DOHH2 (cell line): ENCODE data around the gene SNRPF.

ENCODE experiments used
- H3F3A ChIP-seq: fragments of 200-600 bp; sonication (generic), shearing (Covaris generic); 2 replicates; pipeline ENCODE4 v1.6.0; 2016; ENCODE audit warnings: antibody characterized with exemption, mild to moderate bottlenecking; ENCODE audit not compliant: control insufficient read depth, insufficient read depth
- H3K27ac ChIP-seq: fragments of 200-600 bp; sonication (generic); 2 replicates; pipeline ENCODE4 v1.5.1; 2014; ENCODE audit warnings: low read depth, mild to moderate bottlenecking, low read length, moderate library complexity
- H3K27me3 ChIP-seq: fragments of 200-600 bp; sonication (generic); 2 replicates; pipeline ENCODE4 v1.6.1; 2014; ENCODE audit warnings: mild to moderate bottlenecking, low read length, mixed read lengths; ENCODE audit not compliant: control insufficient read depth
- H3K36me3 ChIP-seq: fragments of 200-600 bp; sonication (generic); 2 replicates; pipeline ENCODE4 v1.6.1; 2014; ENCODE audit warnings: mild to moderate bottlenecking, low read length, moderate library complexity, mixed read lengths; ENCODE audit not compliant: control insufficient read depth
- H3K4me1 ChIP-seq: fragments of 200-600 bp; sonication (generic); 2 replicates; pipeline ENCODE4 v1.6.1; 2014; ENCODE audit warnings: mild to moderate bottlenecking, low read length, mixed read lengths; ENCODE audit not compliant: control insufficient read depth
- H3K4me2 ChIP-seq: fragments of 200-600 bp; sonication (generic); 2 replicates; pipeline ENCODE4 v1.6.0; 2014; ENCODE audit warnings: mild to moderate bottlenecking, low read length, moderate library complexity
- H3K4me3 ChIP-seq: fragments of 200-600 bp; sonication (generic); 2 replicates; pipeline ENCODE4 v1.5.1; 2014; ENCODE audit warnings: mild to moderate bottlenecking, low read length, mixed read lengths
- H3K79me2 ChIP-seq: fragments of 200-600 bp; sonication (generic); 2 replicates; pipeline ENCODE4 v1.6.1; 2014; ENCODE audit warnings: mild to moderate bottlenecking, low read length, mixed read lengths; ENCODE audit not compliant: control insufficient read depth
- H3K9me2 ChIP-seq: fragments of 200-600 bp; sonication (generic); replicated peaks from 2 replicates; pipeline ENCODE4 v1.6.1; 2014; ENCODE audit warnings: mild to moderate bottlenecking, low read length, mixed read lengths; ENCODE audit not compliant: control insufficient read depth
- H3K9me3 ChIP-seq: fragments of 200-600 bp; sonication (generic); 2 replicates; pipeline ENCODE4 v1.6.1; 2014; ENCODE audit warnings: antibody characterized with exemption, low read length, mixed read lengths; ENCODE audit not compliant: control insufficient read depth, insufficient read depth
- H4K20me1 ChIP-seq: fragments of 200-600 bp; sonication (generic); 2 replicates; pipeline ENCODE4 v1.6.0; 2014; ENCODE audit warnings: low read depth, mild to moderate bottlenecking, antibody characterized with exemption, low read length, moderate library complexity; ENCODE audit not compliant: control insufficient read depth, insufficient read depth
- EZH2phosphoT487 ChIP-seq: fragments of 200-600 bp; sonication (generic); IDR thresholded peaks from 2 replicates; pipeline ENCODE4 v1.6.1; 2017; ENCODE audit warnings: borderline replicate concordance, mild to moderate bottlenecking, antibody characterized with exemption, low read length, moderate library complexity, mixed read lengths
- TF ChIP-seq, protein P1 (sequence below): fragments of 200-600 bp; sonication (generic); IDR thresholded peaks from one replicate; pipeline ENCODE4 v1.5.1; 2014; ENCODE audit warnings: antibody characterized with exemption, mild to moderate bottlenecking, low read depth, low read length; ENCODE audit not compliant: poor library complexity, severe bottlenecking

Gene SNRPF

DNA sequence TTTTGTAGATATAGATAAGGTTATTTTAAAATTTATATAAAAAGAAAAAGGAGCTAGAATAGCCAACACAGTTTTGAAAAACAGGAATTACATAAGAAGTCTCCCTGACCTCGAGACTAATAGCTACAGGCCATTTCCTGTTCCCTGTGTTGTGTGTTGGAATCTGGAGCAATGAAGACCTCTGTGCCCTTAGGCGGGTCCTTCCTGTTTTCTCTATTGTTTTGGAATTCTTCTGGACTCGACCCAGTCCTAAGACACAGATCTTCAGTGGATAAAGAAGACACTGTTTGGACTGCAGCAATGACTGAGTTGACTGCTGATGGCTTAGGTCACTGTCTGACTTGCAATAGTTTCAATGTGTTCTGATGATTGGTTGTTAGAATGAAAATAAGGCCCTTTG, 26.2 kb downstream of the SNRPF start:
- Histone ChIP-seq H3K36me3 (no peaks in the 10 kb centered on the region), H3K9me2 (no peaks in the 10 kb centered on the region), H3K27ac (no peak overlapping the region), H3K79me2 (no peaks in the 10 kb centered on the region), H4K20me1 (no peaks in the 10 kb centered on the region), H3K4me2 (no peak overlapping the region), H3K27me3 (peaks cover 22% of the 10 kb centered on the region; the same call in 1 of the 2 replicates), H3K4me1 (no peaks in the 10 kb centered on the region), H3K4me3 (no peak overlapping the region), H3K9me3 (no peaks in the 10 kb centered on the region), H3F3A (no peaks in the 10 kb centered on the region)
- no peak for TF ChIP-seq EZH2phosphoT487

DNA sequence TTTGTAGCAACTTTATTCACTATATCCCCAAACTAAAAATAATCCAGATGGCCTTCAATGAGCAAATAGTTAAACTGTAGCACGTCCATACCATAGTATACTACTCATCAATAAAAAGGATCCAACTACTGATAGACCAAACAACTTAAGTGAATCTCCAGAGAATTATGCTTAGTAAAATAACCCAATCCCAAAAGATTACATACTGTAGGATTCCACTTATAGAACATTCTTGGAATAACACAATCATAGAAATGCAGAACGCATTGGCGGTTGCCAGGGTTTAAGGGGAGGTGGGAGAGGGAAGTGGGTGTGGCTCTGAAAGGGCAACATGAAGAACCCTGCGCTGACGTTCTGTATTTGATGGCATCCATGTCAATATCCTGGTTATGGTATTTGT, 28.6 kb downstream of the SNRPF start:
- no peaks in the 10 kb centered on the region for H3K9me3 ChIP-seq
- H3F3A ChIP-seq: no peaks in the 10 kb centered on the region
- no peak overlapping the region for H3K27ac ChIP-seq
- H3K79me2 ChIP-seq: no peaks in the 10 kb centered on the region
- no peaks in the 10 kb centered on the region for H3K4me1 ChIP-seq
- H3K9me2 ChIP-seq: no peaks in the 10 kb centered on the region
- H3K27me3 ChIP-seq: peaks cover 19% of the 10 kb centered on the region; the same call in 1 of the 2 replicates
- H3K4me3 ChIP-seq: no peak overlapping the region
- H3K4me2 ChIP-seq: no peak overlapping the region
- TF ChIP-seq EZH2phosphoT487: no peak
- TF ChIP-seq, protein P1, sequence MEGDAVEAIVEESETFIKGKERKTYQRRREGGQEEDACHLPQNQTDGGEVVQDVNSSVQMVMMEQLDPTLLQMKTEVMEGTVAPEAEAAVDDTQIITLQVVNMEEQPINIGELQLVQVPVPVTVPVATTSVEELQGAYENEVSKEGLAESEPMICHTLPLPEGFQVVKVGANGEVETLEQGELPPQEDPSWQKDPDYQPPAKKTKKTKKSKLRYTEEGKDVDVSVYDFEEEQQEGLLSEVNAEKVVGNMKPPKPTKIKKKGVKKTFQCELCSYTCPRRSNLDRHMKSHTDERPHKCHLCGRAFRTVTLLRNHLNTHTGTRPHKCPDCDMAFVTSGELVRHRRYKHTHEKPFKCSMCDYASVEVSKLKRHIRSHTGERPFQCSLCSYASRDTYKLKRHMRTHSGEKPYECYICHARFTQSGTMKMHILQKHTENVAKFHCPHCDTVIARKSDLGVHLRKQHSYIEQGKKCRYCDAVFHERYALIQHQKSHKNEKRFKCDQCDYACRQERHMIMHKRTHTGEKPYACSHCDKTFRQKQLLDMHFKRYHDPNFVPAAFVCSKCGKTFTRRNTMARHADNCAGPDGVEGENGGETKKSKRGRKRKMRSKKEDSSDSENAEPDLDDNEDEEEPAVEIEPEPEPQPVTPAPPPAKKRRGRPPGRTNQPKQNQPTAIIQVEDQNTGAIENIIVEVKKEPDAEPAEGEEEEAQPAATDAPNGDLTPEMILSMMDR: no peak
- no peaks in the 10 kb centered on the region for H4K20me1 ChIP-seq
- H3K36me3 ChIP-seq: no peaks in the 10 kb centered on the region

DNA sequence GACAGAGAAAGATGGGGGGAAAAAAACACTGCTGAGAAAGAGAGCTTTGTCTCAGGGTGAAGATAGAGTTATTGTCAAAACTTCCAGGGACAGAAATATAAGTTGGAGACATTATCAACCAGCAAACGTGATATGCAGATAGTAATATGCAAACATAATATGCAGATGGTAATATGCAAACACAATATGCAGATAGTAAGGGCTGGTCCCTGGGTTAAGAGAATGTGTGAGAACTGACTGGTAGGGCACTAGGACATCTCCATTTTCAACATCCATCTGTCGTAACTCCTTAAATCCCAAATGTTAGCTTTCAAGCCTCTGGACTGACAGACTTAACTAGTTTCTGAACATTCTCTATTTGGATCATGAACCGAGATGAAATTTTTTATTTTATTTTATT, 32.2 kb downstream of the SNRPF start:
- no peaks in the 10 kb centered on the region for H3F3A ChIP-seq
- no peaks in the 10 kb centered on the region for H3K4me1 ChIP-seq
- H4K20me1 ChIP-seq: no peaks in the 10 kb centered on the region
- H3K9me3 ChIP-seq: no peaks in the 10 kb centered on the region
- H3K36me3 ChIP-seq: no peaks in the 10 kb centered on the region
- H3K27me3 ChIP-seq: peaks cover 5% of the 10 kb centered on the region; the same call in 1 of the 2 replicates
- H3K27ac ChIP-seq: no peak overlapping the region
- no peaks in the 10 kb centered on the region for H3K9me2 ChIP-seq
- no peak overlapping the region for H3K4me2 ChIP-seq
- H3K79me2 ChIP-seq: no peaks in the 10 kb centered on the region
- TF ChIP-seq, protein P1: no peak
- TF ChIP-seq EZH2phosphoT487: no peak
- no peak overlapping the region for H3K4me3 ChIP-seq

DNA sequence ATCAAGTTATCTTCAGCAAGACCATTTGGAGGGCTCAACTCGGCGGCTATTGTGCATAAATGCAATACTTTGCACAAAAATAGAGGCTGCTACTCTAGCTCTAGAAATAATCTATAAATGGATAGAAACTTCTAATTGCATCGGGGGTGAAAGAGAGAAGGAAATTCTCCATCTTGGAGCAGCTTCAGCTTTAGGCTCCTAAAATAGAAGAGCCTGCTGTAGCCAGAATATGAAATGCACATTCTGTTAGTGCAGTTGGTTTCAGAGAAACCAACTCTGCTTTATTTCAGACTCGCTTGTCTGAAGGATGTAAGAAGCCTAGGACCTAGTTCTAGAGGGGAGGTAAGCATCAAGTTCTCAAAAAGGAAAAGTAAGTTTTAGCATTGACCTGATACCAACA, 38.1 kb downstream of the SNRPF start:
- no peaks in the 10 kb centered on the region for H3K9me3 ChIP-seq
- H3K79me2 ChIP-seq: no peaks in the 10 kb centered on the region
- H3K4me2 ChIP-seq: no peak overlapping the region
- H3K27ac ChIP-seq: no peak overlapping the region
- H3K27me3 ChIP-seq: peaks cover 2% of the 10 kb centered on the region; the same call in 1 of the 2 replicates
- H3K4me1 ChIP-seq: no peaks in the 10 kb centered on the region
- H4K20me1 ChIP-seq: no peaks in the 10 kb centered on the region
- H3K9me2 ChIP-seq: no peaks in the 10 kb centered on the region
- no peaks in the 10 kb centered on the region for H3F3A ChIP-seq
- TF ChIP-seq, protein P1: no peak
- TF ChIP-seq EZH2phosphoT487: no peak
- no peaks in the 10 kb centered on the region for H3K36me3 ChIP-seq
- no peak overlapping the region for H3K4me3 ChIP-seq
